ENCODE results near the gene CDH4. TPM values are rescaled to one million over a fixed set of nuclear protein-coding genes. Genes with fewer than 3 reads are reported as not detected.

The CDH4 gene
- total RNA-seq, 1 donor from 2014 or later: not detected

DNA sequence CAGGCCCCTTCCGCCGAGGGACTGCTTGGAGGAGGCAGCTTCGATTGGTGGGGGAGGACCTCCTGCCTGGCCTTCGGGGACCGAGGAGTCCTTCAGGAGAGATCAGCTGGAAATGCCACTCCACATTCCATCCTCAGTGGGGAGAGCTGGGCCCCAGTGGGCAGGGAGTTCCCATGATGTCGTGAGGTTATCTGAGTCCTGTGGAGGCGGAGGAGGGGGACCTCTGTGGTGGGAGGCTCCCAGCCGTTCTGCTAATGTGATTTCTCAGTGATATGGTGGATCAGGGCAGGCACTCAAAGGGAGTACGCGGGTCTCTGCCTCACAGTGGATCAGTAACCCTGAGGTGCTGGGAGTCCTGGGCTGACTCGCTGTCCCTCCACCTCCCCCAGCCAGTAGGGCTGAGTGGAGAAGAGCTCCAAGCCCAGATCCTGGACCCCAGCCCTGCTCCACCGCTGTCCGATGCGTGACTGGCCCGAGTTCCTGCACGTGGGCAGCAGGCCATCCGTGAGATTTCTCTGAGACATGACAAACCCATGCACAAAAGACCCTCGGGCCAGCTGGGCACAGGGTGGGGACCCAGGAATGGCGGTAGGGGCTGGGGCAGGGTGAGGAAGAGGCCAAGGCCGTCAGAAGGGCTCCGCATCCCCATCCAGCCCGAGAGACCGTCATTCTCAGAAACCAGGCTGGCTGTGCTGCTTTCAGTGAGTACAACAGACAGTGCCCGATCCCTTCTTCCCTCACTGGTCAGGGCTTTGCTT is 617.9 kb downstream of the CDH4 start:
- intact Hi-C loops (cut with DNase I): no loop called here
- no peak for DNase-seq (ENCODE audit: low spot score)

DNA sequence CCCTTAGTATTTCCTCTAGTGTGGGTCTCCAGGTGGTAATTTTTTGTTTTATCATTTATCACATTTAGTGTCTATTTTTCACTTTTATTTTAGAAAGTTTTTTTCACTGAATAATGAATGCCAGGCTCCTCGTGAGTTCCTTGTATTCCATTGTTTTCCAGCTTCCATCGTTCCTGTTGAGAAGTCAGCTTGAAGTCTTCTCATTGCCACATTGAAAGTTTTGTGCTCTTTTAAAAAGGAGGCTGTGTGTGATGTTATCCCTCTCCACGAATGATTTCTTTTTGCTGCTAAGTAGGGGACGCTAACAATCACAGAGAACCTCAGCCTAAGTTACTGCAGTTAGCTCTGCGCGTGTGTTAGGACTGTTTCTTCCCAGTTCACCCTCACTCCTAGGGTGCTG is 619.1 kb downstream of the CDH4 start:
- DNase-seq (ENCODE audit: low spot score): no peak
- intact Hi-C loops (cut with DNase I): no loop called here

- no peak for DNase-seq (ENCODE audit: low spot score)
These were observed 619.9 kb downstream of the CDH4 start for GRCh38 chr20:61871913-61872312.

DNA sequence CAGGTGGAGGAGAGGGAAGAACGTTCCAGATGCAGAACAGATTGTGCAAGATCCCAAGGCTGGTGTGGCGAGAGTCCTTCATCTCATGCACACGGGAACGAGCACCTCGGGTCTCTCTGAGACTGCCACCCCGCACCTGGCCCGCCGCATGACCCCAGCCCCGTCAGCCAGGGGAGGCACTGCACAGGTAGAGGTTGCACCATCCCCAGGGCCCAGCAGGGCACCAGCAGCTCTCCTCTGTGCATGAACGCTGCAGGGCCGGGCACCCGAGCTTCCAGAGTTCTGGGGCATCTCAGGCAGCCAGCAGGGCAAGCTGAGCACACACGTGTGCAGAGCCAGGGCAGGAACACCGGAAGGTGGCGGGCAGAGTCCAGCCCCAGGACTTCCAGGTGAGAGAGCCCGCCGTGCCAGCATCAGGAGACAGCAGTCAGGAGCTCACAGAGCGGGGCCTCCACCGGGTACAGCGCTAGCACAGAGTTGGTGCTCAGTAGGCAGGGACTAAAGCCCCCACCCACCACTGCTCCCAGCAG is 620.4 kb downstream of the CDH4 start:
- DNase-seq (ENCODE audit: low spot score): no peak
- intact Hi-C loops (cut with DNase I): no loop called here

More at GRCh38 chr20:61871913-61872312, 619.9 kb downstream of the CDH4 start:
- intact Hi-C loops (cut with DNase I): no loop called here

GRCh38 chr20:61873651-61874420 is 621.8 kb downstream of the CDH4 start:
- DNase-seq (ENCODE audit: low spot score): no peak
- intact Hi-C loops (cut with DNase I): no loop called here

DNA sequence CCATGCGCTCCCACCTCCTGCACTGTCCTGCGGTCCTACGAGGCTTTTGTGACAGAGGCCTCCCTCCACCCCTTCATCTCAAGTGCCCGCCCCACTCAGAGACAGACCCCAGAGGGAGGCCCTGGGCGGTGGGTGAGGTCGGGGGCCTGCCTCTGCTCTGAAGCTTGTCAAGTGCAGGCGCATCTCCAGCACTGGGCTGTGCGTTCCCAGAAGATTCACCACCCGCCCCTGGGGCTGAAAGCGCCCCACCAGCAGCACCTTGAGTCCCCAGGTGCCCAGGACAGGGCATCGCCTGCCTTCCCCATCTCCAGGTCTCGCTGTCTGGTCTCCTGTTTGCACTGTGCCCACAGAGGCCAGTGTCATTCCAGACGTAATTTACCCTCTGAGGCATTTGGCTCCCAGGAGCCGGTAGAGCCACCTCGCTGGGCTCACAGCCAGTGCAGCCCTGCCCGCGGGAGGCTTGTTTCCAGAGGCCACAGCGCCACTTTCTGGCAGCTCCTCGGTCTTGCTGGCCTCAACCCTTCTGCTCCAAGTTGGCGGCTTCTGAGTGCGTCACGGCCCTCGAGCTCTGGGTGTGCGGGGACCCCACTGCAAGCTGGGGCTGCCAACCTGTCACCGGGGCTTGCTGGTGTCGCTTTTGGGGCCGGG is 622.5 kb downstream of the CDH4 start:
- intact Hi-C loops (cut with DNase I): loop anchor here (5.0 kb wide), 1 partner anchor 1817 kb away; no protein-coding TSS in a partner anchor
- no peak for DNase-seq (ENCODE audit: low spot score)

DNA sequence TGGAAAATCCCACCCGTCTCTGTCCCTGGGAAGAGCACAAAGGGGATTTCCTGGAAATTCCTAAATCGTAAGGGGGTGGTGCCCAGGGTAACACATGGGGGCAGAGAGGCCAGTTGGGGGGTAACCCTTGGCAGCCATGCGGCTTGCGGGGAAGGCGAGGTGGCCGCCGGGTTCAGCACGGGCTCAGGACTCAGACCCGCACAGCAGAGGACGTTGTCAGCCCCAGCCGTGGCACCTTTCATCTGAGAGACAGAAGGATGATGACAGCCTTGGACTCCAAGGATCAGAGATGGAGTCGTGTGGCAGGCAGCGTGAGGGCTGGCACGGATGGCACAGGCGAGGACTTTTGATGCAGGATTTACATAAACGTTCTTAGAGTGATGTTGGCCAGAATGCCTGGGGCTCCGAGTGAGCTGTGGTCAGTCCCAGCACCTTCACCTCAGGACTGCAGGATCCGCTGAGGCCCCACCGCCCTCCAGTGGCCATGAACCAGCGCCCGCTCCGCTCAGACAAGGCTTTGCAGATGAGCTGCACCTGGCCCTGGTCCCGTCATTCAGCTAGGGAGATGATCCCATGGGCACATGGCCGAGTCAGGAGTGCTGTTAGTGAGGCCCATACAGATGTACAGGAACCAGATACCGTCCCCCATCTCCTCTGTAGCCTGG is 623.3 kb downstream of the CDH4 start:
- intact Hi-C loops (cut with DNase I): loop anchor here (5.0 kb wide), 1 partner anchor 1818 kb away; no protein-coding TSS in a partner anchor
- DNase-seq (ENCODE audit: low spot score): no peak

GRCh38 chr20:61875996-61876395 is 623.9 kb downstream of the CDH4 start:
- DNase-seq (ENCODE audit: low spot score): no peak
- intact Hi-C loops (cut with DNase I): loop anchor here (5.0 kb wide), 1 partner anchor 1819 kb away; no protein-coding TSS in a partner anchor

- DNase-seq (ENCODE audit: low spot score): no peak
- intact Hi-C loops (cut with DNase I): loop anchor here (5.0 kb wide), 1 partner anchor 1820 kb away; no protein-coding TSS in a partner anchor
These were observed 625.1 kb downstream of the CDH4 start for GRCh38 chr20:61876952-61877728.

GRCh38 chr20:61877776-61878477 is 625.9 kb downstream of the CDH4 start:
- intact Hi-C loops (cut with DNase I): loop anchor here (5.0 kb wide), 1 partner anchor 1821 kb away; no protein-coding TSS in a partner anchor
- no peak for DNase-seq (ENCODE audit: low spot score)

DNA sequence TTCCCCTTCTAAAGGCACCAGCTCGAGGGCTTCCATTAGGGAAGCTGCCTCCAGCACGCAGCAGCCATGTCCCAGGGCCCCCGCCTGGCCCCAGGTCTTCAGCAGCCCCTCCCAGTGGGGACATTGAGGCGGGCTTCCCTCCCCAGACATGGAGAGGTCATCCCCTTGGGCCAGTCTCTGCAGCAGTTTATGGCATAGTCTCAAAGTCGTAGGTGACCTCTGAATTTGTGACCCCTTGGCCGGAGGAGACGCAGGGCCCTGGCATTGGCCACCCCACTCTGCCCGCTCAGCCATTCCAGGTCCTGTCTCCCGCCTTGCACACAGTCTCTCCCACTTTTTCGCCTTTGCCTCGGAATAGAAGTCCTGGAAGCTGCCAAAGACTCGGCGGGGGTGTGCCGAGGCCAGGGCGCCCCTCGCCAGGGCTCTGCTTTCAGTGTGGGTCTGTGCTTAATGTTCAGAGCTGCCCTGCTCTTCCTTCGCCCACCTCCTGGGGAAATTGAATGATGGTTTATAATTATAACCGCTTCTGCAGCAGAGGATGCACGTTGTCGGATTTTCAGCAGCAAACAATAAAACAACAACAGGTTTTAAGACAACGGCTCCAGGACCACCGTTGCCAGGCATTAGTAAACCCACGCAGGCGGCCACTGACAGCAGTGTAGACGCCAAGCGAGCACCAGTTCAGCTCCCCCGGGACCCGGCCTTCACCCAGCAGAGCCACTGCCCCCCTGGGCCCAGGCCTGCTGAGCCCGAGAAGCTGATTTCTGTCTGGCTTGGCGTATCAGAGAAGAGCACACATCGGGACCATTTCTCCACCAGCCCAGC is 626.6 kb downstream of the CDH4 start:
- DNase-seq (ENCODE audit: low spot score): no peak
- intact Hi-C loops (cut with DNase I): loop anchor here (5.0 kb wide), 1 partner anchor 1821 kb away; no protein-coding TSS in a partner anchor

- intact Hi-C loops (cut with DNase I): loop anchor here (5.0 kb wide), 1 partner anchor 1822 kb away; no protein-coding TSS in a partner anchor
- DNase-seq (ENCODE audit: low spot score): no peak
These were observed 627.2 kb downstream of the CDH4 start for GRCh38 chr20:61879303-61879620.

DNA sequence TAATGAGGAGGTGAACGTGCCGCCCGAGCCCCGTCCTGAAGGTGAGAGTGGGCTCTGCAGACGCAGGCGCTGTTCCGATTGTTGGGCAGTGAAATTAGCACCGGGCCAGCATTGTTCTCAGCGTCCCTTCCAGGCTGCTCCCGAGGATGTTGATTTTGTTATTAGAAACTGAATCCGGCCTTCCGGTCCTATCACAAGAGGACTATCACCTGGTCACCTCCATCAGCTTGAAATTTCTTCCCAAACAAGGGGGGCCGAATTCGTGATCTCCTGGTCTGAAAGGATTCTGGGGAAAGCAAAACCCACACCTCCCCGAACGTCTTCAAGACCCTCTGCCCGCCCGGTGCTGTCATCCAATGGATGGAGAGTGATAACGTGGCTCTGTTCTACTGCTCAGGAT is 627.6 kb downstream of the CDH4 start:
- intact Hi-C loops (cut with DNase I): loop anchor here (5.0 kb wide), 1 partner anchor 1822 kb away; no protein-coding TSS in a partner anchor
- no peak for DNase-seq (ENCODE audit: low spot score)

GRCh38 chr20:61880706-61881105 is 628.6 kb downstream of the CDH4 start:
- no peak for DNase-seq (ENCODE audit: low spot score)
- intact Hi-C loops (cut with DNase I): no loop called here

- no peak for DNase-seq (ENCODE audit: low spot score)
- intact Hi-C loops (cut with DNase I): no loop called here
These were observed 629.4 kb downstream of the CDH4 start for GRCh38 chr20:61881416-61881815.

- intact Hi-C loops (cut with DNase I): no loop called here
- DNase-seq (ENCODE audit: low spot score): no peak
These were observed 629.8 kb downstream of the CDH4 start for GRCh38 chr20:61881861-61882260.
